GM19455 (cell line): ENCODE results near the gene CDKAL1.
A peak's percentile ranks its signal among the peaks of the same experiment; 100 is the strongest.
"Not testable (repeated sequence)": the region's sequence is repeated elsewhere in the genome, so short reads cannot be mapped to it uniquely, and the experiment has no call there.

Source experiments
- ATAC-seq: cut with Tn5 transposase; IDR thresholded peaks from one replicate; pipeline ENCODE4 v1.9.1; 2021; ENCODE audit not compliant: unreplicated experiment

Gene CDKAL1

GRCh38 chr6:20706238-20706938 is 172.1 kb downstream of the CDKAL1 start:
- ATAC-seq: no peak

GRCh38 chr6:20706939-20707485 is 172.8 kb downstream of the CDKAL1 start:
- no peak for ATAC-seq

- ATAC-seq: no peak
Measured at GRCh38 chr6:20707870-20708269, 173.6 kb downstream of the CDKAL1 start.

- peak; percentile 54 for ATAC-seq
Measured at GRCh38 chr6:20708367-20709124, 174.3 kb downstream of the CDKAL1 start.

GRCh38 chr6:20709451-20709850 is 175.2 kb downstream of the CDKAL1 start:
- no peak for ATAC-seq

GRCh38 chr6:20710341-20710740 is 176.1 kb downstream of the CDKAL1 start:
- no peak for ATAC-seq

GRCh38 chr6:20711518-20711917 is 177.3 kb downstream of the CDKAL1 start:
- ATAC-seq: no peak

- ATAC-seq: no peak
Measured at GRCh38 chr6:20712011-20712410, 177.8 kb downstream of the CDKAL1 start.

GRCh38 chr6:20715135-20715806 is 181.0 kb downstream of the CDKAL1 start:
- ATAC-seq: no peak

- ATAC-seq: peak; percentile 62
Measured at GRCh38 chr6:20716865-20717264, 182.6 kb downstream of the CDKAL1 start.

GRCh38 chr6:20717743-20718142 is 183.5 kb downstream of the CDKAL1 start:
- ATAC-seq: peak; percentile 53

- no peak for ATAC-seq
Measured at GRCh38 chr6:20718705-20719653, 184.7 kb downstream of the CDKAL1 start.

- no peak for ATAC-seq
Measured at GRCh38 chr6:20719980-20720379, 185.7 kb downstream of the CDKAL1 start.

GRCh38 chr6:20721121-20721520 is 186.9 kb downstream of the CDKAL1 start:
- ATAC-seq: not testable (repeated sequence)

- ATAC-seq: no peak
Measured at GRCh38 chr6:20722455-20722854, 188.2 kb downstream of the CDKAL1 start.

- no peak for ATAC-seq
Measured at GRCh38 chr6:20723236-20723635, 189.0 kb downstream of the CDKAL1 start.

GRCh38 chr6:20724443-20725190 is 190.4 kb downstream of the CDKAL1 start:
- ATAC-seq: no peak

GRCh38 chr6:20725235-20725634 is 191.0 kb downstream of the CDKAL1 start:
- ATAC-seq: not testable (repeated sequence)

GRCh38 chr6:20729086-20729485 is 194.8 kb downstream of the CDKAL1 start:
- ATAC-seq: no peak

- ATAC-seq: not testable (repeated sequence)
Measured at GRCh38 chr6:20732362-20732761, 198.1 kb downstream of the CDKAL1 start.
